Vagina (tissue), 2 donors: ENCODE data around the gene TAS1R3.

Experiments
- CTCF ChIP-seq, 3 experiments: fragments of 450-650 bp in 2 of 3; fragments of 200-600 bp in 1 of 3; sonication (generic) in 1 of 3; IDR thresholded peaks; one replicate each; pipeline ENCODE4 v1.5.1; 2017 to 2019; ENCODE audit warnings: antibody characterized with exemption in 3 of 3, mild to moderate bottlenecking in 2 of 3, moderate library complexity in 2 of 3
- POLR2AphosphoS5 ChIP-seq, 2 donors: sonication (generic); formaldehyde crosslinking; IDR thresholded peaks; one replicate each; pipeline ENCODE4 v1.9.0; 2017; ENCODE audit warnings: antibody characterized with exemption in 2 of 2, mild to moderate bottlenecking in 2 of 2, low read depth in 1 of 2; ENCODE audit not compliant: insufficient read depth in 1 of 2

- TF ChIP-seq POLR2AphosphoS5 (IDR thresholded peaks at IDR 0.05; ENCODE audit: insufficient read depth in 1 of 2, low read depth in 1 of 2), result no peak
- TF ChIP-seq CTCF (IDR thresholded peaks at IDR 0.05), result no peak
Measured at GRCh38 chr1:1333551-1334241, 2.6 kb downstream of the TAS1R3 start.
